ENCODE results near the gene CHRM3.
A peak's percentile ranks its signal among the peaks of the same experiment; 100 is the strongest.
"Not testable (repeated sequence)": the region's sequence is repeated elsewhere in the genome, so short reads cannot be mapped to it uniquely, and the experiment has no call there.

CHRM3 gene

GRCh38 chr1:239386453-239387303, at the start of gene CHRM3:
Gene CHRM3, plus strand, starts transcription at chr1:239386568. Its CDS starts 520,884 bp downstream, at chr1:239907452.
- peak; percentile 29 for DNase-seq (ENCODE audit: low spot score)

DNA sequence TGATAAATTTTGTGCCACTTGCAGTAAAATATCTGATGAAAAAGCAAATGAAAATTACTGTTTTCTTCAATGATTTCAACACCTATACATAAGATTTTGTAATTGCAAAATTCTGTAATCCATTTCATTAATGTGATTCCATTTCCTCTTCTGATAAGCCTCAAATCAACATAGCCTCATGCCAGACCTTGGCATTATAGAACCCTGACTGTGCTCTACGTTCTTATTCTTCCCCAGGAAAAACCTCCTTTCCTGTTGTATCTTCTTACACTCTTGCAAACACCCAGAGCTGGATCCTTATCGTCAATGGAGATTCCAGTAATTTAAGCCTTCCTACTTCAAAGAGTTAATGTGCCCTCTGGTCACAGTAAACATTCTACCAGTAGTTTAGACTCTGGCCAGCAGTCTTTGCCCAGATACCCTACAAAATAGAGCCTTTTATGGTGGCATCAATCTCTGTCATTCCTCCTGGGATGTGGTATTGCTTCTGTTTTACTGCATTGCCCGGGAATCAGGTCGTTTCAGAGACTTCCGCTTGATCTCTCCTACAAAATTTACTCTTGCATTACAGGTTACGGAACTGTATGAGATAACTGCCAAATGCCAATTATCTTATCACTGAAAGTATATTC, 48.5 kb upstream of the CHRM3 start:
- no peak for DNase-seq (ENCODE audit: low spot score)

DNA sequence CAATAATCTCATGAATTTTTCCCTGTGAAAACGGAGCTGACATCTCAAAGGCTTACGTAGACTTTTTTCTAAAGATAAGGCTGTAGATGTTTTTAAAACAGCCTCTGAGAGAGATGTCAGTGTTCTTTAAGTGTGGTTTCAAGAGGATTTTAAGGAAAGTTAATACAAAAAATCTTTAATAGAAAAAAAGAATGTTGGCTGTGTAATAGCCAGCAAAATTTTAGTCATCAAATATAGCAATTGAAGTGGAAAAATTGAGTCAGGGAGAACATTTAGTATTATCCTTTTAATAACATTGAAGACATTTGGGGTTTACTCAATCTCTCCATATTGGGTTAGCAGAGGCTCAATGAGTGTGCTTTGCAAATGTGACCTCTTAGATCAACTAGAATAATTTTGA, 38.6 kb upstream of the CHRM3 start:
- no peak for DNase-seq (ENCODE audit: low spot score)

DNA sequence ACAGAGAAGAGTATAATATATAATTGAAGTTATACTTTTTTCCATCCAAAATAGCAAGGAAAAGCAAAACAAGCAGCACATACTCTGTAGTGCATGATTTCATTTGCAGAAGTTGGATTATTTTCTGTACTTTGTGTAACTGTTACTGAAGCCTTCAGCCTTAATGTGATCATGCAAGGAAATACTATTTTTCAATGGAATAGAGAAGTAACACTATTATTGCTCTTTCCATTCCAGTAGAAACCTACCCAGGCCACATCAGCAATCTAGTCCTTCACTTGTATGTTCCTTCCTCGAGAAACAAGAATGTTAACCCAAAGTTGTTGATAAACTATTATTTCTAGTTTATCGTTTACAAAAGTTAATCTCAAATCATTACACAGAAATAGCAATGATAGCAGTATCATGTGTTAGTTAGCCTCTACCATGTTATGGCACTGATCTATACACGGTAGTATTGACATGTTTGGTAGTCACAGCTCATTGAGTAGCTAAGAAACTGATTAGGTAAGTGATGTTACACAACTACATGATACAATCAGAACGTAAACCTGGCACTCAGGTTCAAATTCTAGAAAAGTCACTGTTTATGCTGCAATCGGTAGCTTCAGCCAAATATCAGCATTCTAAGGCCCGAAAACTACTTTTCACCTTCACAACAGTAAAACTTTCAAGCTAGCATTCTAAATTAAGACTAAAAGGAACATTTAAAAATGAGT, 37.6 kb upstream of the CHRM3 start:
- DNase-seq (ENCODE audit: low spot score) = no peak

- DNase-seq (ENCODE audit: low spot score) = no peak
Observed at GRCh38 chr1:239349699-239350098, 36.7 kb upstream of the CHRM3 start.

- DNase-seq (ENCODE audit: low spot score) = no peak
Observed at GRCh38 chr1:239353536-239353935, 32.8 kb upstream of the CHRM3 start.

- no peak for DNase-seq (ENCODE audit: low spot score)
Observed at GRCh38 chr1:239354231-239354630, 32.1 kb upstream of the CHRM3 start.

DNA sequence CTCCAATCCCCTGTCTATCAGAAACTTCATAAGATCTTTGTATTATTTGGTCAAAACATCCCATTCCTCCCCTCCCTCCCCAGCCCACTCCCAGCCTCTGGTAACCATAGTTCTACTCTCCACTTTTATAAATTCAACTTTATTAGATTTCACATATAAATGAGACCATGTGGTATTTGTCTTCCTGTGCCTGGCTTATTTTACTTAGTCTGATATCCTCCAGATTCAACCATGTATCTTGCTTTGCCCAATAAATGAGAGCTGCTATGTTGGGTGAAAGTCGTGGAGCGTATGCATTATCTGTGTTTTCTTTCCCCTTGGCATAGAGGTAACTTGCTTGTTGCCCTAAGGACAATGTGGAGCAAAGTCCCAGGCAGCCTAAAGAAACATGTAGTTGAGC, 28.5 kb upstream of the CHRM3 start:
- no peak for DNase-seq (ENCODE audit: low spot score)

- peak; percentile 14 for DNase-seq (ENCODE audit: low spot score)
Observed at GRCh38 chr1:239361403-239361802, 25.0 kb upstream of the CHRM3 start.

DNA sequence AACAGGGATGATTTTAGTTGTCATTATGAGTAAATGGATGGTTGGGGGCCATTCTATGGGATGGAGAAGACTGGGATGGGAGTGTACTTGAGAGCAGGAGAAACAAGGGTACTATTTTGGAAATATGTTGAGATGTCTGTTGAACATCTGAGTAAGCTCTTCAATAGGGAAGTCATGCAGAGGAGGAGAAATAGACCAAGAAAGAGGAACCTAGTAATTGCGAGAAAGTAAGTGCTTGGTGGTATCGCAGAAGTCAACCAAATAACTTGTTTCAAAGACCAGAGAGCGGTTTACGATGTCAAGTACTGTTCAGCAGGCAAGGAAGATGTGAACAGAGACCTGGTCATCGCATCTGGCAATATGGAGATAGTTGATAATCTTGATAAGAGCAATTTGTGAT, 22.4 kb upstream of the CHRM3 start:
- peak; percentile 15 for DNase-seq (ENCODE audit: low spot score)

DNA sequence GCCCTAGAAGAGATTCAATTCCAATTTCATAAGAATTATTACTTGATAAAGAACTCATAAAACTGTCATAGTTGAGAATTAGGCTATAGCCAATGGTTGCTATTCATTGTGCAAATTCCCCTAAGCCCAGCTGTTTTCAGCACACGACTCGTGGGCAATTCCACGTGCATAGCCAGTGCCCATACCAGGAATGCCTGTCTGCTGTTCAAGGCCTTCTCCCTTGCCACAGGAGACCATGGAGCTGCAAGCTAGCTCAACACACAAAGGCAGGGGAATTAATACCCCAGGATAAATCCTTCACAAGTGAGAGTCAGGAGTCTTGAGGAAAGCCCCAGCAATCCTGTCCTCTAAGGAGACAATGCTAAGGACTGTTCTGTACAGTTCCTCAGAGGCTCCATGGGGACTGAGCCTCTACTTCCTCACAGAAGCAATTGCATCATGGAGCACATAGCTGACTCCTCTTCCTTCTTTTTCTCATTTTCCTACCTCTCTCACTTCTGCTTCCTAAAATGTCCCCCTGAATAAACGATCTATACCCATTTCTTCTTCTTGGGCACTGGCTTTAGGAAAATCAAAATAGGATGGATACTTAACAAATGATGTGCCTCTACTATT, 19.1 kb upstream of the CHRM3 start:
- no peak for DNase-seq (ENCODE audit: low spot score)

DNA sequence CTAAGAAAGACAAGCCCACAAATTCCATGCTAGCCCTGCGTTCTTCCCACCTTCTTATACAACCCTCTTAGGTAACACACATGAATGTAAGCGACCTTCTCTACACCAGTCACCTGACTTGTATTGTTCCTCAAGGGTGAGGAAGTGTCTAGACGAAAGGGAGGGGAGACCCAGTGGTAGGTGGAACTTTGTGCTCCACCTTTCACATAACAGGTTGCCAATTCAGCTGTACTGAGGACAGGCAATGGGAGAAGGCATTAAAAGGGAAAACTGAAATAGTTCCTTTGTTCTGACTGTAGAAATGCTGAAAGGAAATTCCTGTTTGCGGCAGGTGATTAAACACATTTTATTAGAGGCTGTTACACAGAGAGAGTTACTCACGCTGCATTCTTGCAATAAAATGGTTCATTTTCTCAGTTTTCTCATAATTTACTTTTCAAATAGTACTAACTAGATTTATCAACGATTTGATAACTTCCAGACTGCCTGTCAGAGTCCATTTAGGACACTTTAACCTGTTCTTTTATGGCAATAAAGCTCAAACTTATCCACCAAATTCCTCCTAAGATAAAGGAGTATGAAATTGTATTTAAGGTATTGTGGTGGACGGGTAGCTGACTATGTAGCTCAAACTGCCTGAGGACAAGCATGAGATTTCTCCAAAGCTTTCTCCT, 17.8 kb upstream of the CHRM3 start:
- DNase-seq (ENCODE audit: low spot score) = no peak

- not testable (repeated sequence) for DNase-seq (ENCODE audit: low spot score)
Observed at GRCh38 chr1:239370869-239371268, 15.5 kb upstream of the CHRM3 start.

DNA sequence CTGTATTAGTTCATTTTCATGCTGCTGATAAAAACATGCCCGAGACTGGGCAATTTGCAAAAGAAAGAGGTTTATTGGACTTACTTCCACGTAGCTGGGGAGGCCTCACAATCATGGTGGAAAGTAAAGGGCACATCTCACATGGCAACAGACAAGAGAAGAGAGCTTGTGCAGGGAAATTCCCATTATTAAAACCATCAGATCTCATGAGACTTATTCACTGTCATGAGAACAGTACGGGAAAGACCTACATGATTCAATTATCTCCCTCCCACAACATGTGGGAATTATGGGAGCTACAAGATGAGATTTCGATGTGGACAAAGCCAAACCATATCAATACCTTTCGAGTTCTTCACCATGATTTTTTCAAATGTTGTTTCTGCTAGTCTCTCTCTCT, 3.7 kb upstream of the CHRM3 start:
- no peak for DNase-seq (ENCODE audit: low spot score)

GRCh38 chr1:239383714-239384113, 2.7 kb upstream of the CHRM3 start:
- no peak for DNase-seq (ENCODE audit: low spot score)

DNA sequence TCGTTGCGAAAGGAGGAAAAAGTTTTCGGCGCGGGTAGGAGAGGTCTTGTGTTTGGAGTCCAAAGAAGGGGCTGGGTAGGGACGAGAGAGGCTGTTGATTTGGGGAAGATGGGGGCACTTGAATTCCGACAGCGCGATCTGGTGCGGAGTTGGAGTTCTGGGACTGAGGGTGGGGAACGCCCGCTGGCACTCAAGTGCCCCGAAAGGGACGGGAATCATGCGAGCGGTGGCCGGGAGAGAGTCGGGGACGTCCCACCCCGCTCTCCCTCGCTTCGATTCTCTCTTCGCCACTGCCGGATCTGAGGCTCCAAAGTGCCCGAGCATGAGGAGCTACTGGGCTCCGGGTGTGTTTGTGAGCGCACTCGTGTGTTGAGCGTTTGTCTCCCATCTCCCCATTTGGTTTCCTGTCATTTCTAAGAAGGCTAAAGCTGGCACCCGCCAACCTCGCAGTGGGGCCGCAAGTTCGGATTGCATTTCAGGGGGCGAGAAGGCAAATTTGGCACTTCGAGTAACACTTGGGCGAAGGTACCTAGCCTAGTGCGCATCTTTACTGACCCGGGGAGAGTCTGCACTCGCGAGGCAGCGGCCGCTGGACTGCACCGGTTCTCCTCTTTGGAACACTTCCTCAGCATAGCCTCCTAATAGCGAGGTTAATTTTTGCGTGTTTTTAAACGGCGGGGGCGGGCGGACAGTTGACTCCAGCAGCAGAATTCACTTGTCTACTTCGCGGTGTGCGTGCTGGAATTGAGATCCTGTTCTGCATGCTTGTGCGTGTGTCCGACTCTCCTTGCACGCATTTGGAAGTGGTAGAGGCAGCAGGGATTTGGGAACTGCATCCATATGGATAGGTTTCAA, 1.2 kb downstream of the CHRM3 start:
- DNase-seq (ENCODE audit: low spot score) = no peak

GRCh38 chr1:239388159-239388485, 1.8 kb downstream of the CHRM3 start:
- no peak for DNase-seq (ENCODE audit: low spot score)

DNA sequence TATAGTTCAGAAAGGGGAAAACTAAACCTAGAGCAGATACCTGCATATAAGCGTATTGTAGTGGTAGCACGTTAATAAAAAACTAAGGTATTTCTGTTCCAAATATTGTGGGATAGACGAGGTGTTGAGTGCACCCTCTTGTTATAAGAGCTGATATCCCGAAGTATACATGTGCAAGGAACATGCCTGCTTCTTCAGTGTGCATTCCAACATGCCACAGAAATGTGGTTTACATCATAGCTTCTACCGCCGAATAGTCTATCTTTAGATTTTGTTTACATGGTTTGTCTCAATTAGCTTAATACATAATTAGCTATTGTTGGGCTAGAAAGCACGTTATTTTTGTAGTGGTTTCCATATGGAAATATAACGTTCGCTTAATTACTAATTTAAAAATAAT, 2.2 kb downstream of the CHRM3 start:
- no peak for DNase-seq (ENCODE audit: low spot score)

- no peak for DNase-seq (ENCODE audit: low spot score)
Observed at GRCh38 chr1:239389703-239390102, 3.3 kb downstream of the CHRM3 start.

- DNase-seq (ENCODE audit: low spot score) = no peak
Observed at GRCh38 chr1:239392271-239392670, 5.9 kb downstream of the CHRM3 start.

DNA sequence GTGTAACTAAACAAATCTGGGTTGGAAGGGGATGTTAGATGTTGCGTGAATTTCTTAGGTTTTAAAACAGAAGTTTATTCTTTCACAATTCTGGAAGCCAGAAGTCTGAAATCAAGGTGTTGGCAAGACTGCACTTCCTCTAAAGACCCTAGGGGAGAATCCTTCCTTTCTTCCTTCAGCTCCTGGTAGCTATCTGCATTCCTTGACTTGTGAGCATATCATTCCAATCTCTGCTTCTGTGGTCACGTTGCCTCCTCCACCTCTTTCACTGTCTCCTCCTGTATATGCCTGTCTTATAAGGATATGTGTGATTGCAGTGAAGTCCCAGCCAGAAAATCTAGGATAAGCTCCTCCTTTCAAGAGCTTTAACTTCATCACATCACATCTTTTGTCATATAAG, 7.7 kb downstream of the CHRM3 start:
- no peak for DNase-seq (ENCODE audit: low spot score)

All from pons (tissue), 1 donor.